NCI-H1048 (cell line): ENCODE data around the gene LYPD6.
"Not testable (repeated sequence)": the region's sequence is repeated elsewhere in the genome, so short reads cannot be mapped to it uniquely, and the experiment has no call there.

Source experiments
- DNase-seq: peaks from one replicate; lab custom pipeline; 2025; lab: John Stamatoyannopoulos, UW

LYPD6 gene

DNA sequence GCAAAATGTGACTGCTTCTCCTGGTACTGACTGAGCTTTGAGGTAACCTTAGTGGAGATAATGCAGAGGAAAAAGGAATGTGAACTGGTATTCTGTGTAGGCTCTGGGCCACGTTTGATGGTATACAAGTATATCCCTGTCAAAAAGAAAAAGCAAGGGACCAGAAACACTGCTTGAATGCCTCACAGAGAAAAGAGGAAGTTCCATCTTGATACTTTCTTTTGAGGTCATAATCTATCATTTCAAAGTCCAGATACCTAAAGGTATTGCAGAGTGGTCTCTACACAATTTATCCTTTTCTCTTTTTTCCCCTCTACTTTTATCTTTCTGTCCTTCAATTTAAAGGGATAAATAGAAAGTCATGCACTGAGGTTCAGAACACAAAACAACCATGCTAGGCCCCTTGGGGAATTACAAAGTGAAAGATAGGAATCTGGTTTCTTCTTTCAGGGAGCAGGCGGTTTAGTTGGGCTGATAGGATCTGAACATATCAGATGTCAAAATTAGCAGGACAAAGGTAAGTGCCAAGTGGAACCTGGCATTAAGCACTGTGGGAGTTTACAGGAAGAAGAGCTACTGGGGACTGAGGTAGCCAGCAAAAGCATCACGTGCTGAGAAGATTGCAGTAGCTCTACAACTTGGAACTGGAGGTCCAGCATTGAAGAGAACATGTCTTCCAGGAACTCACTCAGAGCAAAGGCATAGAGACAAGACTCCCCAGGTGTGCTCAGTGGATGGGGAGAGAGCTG is 121.2 kb downstream of the LYPD6 start:
- no peak for DNase-seq

DNA sequence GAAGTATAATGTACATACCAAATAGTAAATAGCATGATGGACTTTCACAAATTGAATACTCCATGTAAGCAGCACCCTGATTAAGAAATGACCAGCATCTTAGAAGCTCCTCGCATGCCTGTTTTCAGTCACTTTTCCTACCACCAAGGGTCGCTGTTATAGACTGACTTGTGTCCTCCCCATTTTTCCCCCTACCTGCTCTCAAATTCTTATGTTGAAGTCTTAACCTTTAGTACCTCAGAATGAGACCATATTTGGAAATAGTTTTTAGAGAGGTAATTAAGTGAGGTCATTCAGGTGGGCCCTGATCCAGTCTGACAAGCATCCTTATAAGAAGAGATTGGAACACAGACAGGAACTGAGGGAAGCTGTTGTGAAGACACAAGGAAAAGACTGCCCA is 125.9 kb downstream of the LYPD6 start:
- DNase-seq = no peak

DNA sequence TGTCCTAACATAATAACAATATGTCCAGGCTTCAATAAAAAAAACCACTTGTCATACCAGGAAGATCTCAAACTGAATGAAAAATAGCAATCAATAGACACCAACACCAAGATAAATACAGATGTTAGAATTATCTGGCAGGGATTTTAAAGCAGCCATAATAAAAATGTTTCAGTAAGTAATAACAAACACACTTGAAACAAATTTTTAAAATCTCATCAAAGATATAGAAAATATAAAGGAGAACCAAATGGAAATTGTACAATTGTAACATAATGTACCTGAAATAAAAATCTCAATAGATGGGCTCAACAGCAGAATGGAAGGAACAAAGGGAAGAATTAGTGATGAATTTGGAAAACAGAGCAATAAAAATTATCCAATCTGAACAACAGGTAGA is 128.1 kb downstream of the LYPD6 start:
- DNase-seq = no peak

DNA sequence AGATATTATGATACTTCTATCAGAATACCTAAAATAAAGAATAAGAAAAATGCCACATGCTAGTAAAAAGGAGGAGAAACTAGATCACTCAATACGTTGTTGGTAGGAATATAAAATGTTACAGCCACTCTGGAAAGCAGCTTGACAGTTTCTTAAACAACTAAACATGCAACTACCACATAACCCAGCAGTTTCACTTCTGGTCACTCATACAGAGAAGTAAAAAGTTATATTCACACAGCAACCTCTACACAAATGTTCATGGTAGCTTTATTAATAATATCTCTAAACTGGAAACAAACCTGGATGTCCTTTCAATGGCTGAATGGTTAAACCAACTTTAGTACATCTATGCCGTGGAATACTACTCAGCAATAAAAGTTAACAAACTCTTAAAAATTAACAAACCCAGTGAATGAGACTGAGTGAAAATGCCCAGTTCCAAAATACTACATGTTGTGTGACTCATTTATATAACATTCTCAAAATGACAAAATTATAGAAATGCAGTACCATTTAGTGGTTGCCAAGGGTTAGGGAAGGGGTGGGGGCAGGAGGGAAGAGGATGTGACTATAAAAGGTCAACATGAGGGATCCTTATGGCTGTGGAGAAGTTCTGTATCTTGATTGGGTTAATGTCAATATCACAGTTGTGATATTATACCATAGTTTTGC is 133.1 kb downstream of the LYPD6 start:
- DNase-seq = no peak

DNA sequence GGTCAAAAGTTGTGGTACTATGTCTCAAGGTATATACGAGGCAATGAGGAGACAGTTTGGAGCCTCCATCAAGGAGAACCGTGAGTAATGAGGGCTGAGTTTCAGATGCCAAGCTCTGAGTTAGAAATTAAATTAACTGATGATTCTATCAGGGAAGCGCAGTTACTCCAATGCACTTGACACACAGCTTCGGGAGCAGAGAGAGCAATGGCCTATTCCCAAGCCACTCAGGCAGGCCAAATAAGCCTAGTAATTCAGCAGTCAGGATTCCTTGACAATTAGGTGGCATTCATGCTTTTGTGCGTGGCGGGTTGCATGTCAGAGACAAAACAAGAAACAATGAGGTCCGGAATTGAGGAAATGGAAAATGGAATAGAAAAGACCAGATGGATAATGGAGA is 134.0 kb downstream of the LYPD6 start:
- DNase-seq = no peak

DNA sequence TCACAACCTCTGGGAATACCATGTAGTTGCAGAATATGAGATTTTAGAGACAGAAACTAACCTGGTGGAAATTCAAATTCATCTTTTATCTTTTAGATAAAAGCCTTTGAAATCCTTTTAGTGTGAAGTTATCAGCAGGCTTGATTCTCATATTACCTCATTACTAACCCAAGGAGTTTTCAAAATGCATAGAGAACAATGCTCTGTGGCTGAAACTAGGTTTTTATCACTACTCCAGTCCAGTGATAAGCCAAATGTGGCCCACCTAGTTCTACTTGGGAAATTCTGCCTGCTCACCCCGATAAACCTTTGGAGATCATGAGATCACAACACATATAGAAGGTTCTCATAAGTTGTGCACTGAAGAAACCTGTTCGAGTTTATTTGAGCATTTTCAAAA is 135.5 kb downstream of the LYPD6 start:
- DNase-seq = no peak

DNA sequence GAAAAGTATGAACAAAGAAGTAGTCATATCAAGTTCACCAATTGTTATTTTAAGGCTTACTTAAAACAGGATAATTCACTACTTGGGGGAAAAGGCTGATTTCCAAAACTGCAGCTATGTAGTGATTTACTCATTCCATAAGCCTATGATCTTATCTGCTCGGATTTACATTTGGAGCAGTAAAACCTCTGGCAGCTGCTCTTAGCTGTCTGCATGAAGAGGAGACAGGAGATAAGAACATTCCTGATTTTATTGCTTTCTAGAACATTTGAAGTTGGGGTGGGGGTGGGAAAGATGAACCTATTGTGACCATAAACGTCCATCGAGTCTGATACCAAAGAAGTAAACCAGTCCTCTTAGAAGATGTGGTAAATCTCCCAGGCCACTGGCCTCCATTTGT is 136.2 kb downstream of the LYPD6 start:
- no peak for DNase-seq

DNA sequence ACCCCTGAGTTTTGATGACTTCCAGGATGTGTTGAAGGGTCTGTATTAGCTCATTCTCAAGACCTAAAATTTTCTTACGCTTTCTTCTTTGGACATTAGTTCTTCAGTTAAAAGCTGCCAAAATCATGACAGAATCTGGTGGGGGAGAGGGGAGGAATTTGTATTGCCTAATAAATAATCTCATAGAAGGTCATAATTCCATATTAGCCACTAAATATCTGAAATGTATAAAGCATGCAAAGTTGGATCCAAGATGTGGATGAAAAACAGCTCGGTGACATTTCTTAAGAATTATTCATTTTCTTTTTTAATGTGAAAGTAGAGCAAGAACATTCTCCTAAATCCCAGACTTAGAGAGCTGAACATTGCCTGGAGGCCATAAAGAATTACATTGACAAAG is 137.0 kb downstream of the LYPD6 start:
- no peak for DNase-seq

DNA sequence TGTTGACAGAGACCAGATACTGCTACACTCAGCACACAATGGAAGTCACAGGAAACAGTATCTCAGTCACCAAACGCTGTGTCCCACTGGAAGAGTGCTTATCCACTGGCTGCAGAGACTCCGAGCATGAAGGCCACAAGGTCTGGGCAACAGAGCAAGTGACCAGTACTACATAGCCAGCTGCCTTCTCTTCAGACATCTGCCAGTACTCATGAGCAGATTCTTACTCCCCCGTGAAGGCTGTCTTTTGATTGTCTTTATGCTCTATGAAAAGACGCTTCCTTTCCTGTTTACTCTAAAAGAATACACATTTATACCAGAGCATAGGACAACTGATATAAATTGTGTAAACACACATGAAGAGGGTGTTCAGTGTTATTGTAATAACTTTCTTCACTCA is 138.2 kb downstream of the LYPD6 start:
- DNase-seq = no peak

DNA sequence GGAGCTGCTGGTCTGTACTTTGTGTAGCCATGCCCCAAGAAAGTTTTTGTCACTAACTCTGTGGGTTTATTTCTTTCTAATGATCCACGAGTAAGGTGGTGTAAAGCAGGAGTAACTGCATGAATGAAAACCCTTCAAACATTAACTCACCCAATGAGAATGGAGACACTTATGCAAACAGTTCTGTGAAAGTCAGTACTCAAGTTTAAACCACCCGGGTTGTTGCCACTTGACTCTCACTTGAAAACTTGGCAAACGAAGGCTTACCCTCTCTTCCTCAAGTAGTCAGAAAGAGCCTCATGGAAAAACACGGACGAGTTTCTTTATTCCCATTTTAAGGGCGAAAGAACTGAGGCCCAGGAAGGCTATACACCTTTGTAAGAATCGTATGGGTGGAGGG is 139.7 kb downstream of the LYPD6 start:
- no peak for DNase-seq

DNA sequence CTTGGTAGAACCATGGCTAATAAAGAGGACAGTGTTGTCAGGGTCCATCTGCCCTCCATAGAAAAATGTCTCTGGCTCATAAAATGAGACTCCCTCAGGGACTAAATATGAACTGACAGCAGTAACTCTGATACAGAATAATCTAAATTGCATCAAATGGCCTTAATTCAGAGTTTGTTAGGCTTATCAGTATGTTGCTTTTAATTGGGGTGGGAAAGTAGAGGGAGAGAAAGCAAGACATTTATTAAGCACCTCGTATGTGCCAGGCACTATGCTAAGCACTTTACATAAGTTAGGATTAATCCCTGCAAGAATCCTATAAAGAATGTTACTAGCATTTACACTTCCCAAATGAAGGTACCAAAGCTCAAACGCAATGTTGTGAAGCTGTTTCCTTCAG is 142.0 kb downstream of the LYPD6 start:
- no peak for DNase-seq

DNA sequence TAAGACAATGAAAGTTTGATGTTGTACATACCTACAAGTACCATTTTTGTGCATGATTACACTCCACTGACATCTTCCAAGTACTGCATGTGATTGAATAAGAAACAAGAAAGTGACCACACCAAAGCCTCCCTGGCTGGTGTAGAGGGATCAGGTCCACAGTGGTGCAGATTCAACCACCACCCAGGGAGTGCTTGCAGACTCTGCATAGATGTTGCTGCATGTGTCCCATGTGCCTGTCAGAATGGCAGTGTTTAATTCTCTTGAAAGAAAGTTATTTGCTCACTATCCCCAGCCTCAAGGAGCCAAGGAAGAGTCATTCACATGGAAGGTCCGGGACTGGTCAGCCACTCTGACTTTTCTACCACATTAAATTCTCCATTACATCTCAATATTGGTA is 142.7 kb downstream of the LYPD6 start:
- no peak for DNase-seq

DNA sequence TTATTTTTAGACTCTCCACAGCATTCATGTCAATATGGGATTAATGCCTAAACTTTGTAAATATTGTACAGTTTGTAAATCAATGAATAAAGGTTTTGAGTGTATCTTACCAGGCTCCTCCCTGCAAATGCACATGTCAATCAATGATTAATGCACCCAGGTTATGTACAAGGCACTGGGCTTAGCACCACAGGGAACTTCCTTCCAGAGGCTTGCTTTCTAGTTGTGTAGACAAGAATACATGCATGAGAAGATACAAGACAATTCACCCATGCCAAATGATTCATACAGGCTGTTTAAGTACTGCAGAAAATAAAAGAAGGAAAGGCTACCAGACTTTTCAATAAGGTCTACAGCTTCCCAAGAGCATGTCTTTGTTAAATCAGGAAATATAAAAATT is 143.1 kb downstream of the LYPD6 start:
- DNase-seq = no peak

DNA sequence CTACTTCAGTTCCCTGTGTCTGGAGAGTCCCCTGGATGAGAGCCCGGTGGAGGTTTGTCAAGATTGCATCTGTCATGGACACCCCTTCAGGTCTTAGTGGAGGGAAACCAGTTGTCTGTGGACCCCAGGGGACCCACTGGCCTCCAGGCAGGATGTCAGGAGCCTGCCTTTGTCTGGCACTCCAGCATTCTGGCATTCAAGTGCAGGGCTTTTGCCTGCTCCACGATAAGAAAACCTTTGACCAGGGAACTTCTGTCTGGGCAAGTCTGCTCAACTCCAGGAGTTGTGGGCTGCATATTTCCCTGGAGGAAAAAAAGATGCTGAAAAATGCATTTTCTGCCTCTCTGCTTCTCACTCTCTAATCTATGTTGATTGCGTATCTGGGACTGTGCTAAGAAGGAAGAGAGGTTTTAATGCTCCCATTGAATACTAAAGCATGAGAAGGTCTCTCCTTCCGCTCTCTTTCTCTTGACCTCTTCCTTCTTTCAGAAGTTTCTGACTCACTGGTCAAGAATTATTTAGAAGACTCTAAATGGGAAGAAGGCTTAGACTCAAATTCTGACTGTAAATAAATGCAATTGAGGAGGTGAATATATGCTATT is 152.7 kb downstream of the LYPD6 start:
- no peak for DNase-seq

DNA sequence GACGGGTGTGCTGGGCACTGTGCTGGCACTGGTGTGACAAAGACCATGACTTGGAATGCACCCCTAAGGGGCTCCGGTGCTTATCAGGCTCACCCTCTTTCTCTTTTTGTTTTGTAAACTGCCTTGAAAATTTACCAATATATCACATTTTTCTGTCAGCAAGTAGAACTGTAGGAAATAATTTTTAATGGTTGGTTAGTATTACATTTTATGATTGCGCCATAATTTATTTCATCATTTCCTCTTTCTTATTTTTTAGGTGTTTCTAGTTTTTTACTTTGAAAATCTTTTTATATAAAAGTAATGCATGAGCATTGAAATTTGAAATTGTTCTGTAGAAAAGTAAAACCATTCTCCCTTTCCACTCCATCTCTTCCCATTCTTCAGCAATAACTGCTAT is 156.3 kb downstream of the LYPD6 start:
- DNase-seq = no peak

DNA sequence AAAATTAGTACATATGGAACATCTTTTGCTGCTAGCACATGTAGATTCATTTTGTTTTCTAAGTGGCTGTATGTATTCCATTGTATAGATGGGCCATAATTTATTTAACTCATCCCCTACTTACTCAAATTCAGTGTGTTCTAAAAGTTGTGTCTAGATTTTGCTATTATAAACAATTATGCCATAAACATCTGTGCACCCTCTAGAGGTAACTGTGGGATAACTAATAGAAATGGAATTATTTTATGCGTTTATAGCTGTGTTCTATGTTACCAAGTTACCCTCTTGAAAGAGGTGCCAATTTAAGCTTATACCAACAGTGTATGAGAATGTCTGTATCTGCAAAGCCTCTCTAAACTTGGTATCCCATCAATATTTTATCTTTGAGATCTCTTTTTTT is 156.8 kb downstream of the LYPD6 start:
- no peak for DNase-seq

DNA sequence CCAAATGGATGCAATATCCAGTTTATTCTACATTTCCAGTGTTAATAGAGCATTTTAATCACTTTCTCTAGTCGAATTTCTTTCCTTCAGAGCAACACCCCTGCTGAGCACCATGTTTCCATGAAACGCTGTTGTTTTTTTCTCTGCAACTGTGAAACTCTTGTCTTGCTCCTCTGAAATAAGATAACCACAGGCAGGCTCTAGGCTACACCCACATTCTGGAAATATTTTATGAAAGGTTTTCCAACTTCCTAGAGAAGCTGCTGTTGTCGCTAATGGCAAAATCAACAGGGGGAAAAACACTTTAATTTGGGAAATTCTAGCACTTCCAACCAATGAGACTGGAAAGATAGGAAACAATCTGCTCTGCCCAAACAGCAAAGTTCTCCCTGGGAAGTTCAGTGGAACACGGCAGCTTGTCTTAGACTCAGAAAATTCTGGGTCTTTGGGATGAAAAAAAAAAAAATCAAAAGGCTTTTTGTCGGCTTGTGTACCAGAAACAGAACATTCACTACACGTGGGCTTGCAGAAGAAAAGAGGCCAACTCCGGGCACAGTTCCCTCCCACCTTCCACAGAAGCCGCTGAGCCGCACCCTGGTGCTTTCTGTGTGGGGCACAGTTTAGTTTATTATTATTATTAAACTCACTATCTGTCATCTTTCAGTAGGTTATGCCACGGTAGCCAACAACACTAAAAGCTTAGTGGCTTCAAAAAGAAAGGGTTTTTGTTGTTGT is 158.5 kb downstream of the LYPD6 start:
- DNase-seq = no peak

DNA sequence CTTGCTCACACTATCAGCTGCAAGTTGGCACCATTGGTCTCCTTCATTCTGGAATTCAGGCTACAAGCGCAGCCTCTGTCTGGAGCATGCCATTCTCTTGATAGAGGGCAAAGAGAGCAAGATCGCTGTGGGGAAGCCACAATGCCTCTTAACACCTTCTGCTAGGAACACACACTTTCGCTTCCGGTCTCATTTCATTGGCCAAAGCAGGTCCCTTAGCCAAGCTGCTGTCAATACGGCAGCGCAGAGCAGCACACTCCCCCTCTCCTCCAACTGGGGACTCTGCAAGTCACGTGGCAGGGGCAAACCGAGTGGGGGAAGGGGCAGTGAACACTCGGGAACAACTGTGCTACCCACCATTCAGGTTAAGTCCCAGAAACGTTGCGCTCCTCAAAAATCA is 159.1 kb downstream of the LYPD6 start:
- DNase-seq = no peak

DNA sequence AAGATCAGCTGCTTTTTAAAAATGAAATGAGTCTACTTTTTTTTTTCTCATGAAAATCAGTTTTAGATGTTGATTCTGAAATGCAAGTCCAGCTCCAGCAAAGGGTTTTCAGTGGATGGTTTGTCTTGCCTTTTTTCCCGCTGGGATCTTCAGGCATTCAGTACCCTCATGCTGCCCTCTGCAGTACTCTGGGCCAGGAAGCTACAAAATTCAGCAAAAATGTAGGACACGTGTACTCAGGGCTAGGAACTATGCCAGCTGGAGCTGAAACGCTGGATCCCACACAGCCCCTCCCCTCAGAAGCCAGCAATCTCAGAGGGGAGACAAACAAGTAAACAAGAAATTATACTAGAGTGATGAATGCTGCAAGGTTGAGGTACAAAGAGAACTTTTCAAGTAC is 159.9 kb downstream of the LYPD6 start:
- DNase-seq = no peak

DNA sequence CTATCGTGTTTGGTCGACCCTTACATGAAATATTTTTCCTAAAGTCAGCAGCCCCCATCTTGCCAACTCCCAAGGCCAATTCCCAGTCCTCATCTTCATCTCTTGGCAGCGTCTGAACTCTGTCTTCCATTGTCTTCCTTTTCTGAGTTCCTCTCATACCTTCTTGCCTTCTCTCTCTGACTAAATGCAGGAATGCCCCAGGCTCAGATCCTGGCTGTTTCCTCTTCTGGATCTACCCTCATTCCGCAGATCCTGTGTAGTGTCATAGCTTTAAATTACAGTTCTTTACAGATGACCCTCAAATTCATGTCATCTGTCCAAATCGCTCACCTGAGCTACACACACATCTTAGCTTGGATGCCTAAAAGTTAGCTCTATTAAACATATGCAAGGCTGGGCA is 162.5 kb downstream of the LYPD6 start:
- DNase-seq = no peak

DNA sequence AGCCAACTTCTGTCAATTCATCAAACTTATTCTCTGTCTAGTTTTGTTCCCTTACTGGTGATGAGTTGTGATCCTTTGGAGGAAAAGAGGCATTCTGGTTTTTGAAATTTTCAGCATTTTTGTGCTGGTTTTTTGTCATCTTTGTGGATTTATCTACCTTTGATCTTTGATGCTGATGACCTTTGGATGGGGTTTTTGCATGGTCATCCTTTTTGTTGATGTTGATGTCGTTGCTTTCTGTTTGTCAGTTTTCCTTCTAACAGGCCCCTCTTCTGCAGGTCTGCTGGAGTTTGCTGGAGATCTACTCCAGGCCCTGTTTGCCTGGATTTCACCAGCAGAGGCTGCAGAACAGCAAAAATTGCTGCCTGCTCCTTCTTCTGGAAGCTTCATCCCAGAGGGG is 168.8 kb downstream of the LYPD6 start:
- not testable (repeated sequence) for DNase-seq

DNA sequence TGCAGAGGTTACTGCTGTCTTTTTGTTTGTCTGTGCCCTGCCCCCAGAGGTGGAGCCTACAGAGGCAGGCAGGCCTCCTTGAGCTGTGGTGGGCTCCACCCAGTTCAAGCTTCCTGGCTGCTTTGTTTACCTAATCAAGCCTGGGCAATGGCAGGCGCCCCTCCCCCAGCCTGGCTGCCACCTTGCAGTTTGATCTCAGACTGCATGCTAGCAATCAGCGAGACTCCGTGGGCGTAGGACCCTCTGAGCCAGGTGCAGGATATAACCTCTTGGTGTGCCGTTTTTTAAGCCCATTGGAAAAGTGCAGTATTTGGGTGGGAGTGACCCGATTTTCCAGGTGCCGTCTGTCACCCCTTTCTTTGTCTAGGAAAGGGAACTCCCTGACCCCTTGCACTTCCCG is 176.4 kb downstream of the LYPD6 start:
- DNase-seq = not testable (repeated sequence)

DNA sequence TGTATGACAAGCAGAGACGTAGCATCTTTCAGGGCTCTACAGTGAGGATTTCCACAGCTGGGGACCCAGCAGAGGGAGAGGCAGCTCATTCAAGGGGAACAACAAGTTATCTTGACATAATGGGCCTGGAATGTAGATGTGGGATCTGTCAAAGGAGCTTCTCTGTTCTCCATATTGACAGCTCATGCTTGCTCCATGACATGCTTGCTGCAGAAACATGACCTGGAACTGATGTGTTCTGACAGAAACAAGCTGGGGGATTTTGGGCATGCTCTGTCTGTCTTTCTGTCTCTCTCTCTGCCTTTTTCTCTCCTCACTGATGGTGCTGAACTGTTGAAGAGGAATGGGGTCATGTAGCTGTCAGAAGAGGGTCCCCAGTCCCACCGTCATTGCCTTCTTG is 177.6 kb downstream of the LYPD6 start:
- no peak for DNase-seq
